HepG2 (cell line): ENCODE measurements around the gene DUSP8. TPM values are rescaled to one million over a fixed set of nuclear protein-coding genes. Genes with fewer than 3 reads are reported as not detected.

Experiments
- MATR3 ChIP-seq: sonication (generic); formaldehyde crosslinking; IDR thresholded peaks from 2 replicates; pipeline ENCODE4 v1.4.0; 2020; ENCODE audit warnings: missing genetic modification reagents
- MYPOP ChIP-seq: sonication (generic); formaldehyde crosslinking; IDR thresholded peaks from 2 replicates; pipeline ENCODE4 v1.8.1; 2023; ENCODE audit warnings: mild to moderate bottlenecking, moderate library complexity, missing genetic modification reagents
- RARG ChIP-seq: sonication (generic); formaldehyde crosslinking; IDR thresholded peaks from 2 replicates; pipeline ENCODE4 v1.4.0; 2020; ENCODE audit warnings: low read depth, mild to moderate bottlenecking, missing genetic modification reagents
- ZNF646 ChIP-seq: sonication (generic); formaldehyde crosslinking; IDR thresholded peaks from 2 replicates; pipeline ENCODE4 v1.9.0; 2021; ENCODE audit warnings: mild to moderate bottlenecking, missing genetic modification reagents
- ZNF776 ChIP-seq: sonication (generic); formaldehyde crosslinking; IDR thresholded peaks from 2 replicates; pipeline ENCODE4 v1.4.0; 2020; ENCODE audit warnings: mild to moderate bottlenecking, missing genetic modification reagents
- polyA plus RNA-seq, 8 experiments: library from polyadenylated mRNA; depleted of rRNA in 3 of 8; stranded (reverse) in 7 of 8; unstranded in 1 of 8; fragments of >200 nt; fragmentation: Illumina TruSeq in 4 of 8; extraction: Trizol in 4 of 8; gene quantifications; 2 replicates each; pipeline versions ENCODE4 v1.2.1 to v1.2.3, GENCODE V29; 2011 to 2016; ENCODE audit warnings: low read depth in 4 of 8, missing spikeins in 1 of 8, mixed read lengths in 1 of 8; ENCODE audit not compliant: insufficient read depth in 1 of 8
- total RNA-seq, 5 experiments: library from RNA; depleted of rRNA; stranded (reverse); fragments of >200 nt; fragmentation: Illumina TruSeq; extraction: Trizol; gene quantifications; 2 replicates each; pipeline ENCODE4 v1.2.3, GENCODE V29; 2016; ENCODE audit warnings: low read depth in 1 of 5

The DUSP8 gene
- total and polyA plus RNA-seq, 2 of the 13 experiments (the other 11 are each of a cell fraction or from before 2014, with no cell fraction given) = 1.8 to 8.0 TPM

- no peak for TF ChIP-seq ZNF646 (CRISPR knock-in tag)
- no peak for TF ChIP-seq ZNF776 (CRISPR knock-in tag)
- no peak for TF ChIP-seq RARG
- no peak for TF ChIP-seq MYPOP (CRISPR knock-in tag)
- TF ChIP-seq MATR3 (CRISPR knock-in tag) = no peak
Observed at GRCh38 chr11:1514336-1515061, 57.6 kb downstream of the DUSP8 start (continued).
